Measurements from ENCODE around the gene PHC2. TPM values are rescaled to one million over a fixed set of nuclear protein-coding genes. Genes with fewer than 3 reads are reported as not detected.

PHC2 gene
- total and polyA plus RNA-seq, 2 of the 13 experiments (the other 11 are each of a cell fraction or from before 2014, with no cell fraction given), result 52.5 to 84.9 TPM

DNA sequence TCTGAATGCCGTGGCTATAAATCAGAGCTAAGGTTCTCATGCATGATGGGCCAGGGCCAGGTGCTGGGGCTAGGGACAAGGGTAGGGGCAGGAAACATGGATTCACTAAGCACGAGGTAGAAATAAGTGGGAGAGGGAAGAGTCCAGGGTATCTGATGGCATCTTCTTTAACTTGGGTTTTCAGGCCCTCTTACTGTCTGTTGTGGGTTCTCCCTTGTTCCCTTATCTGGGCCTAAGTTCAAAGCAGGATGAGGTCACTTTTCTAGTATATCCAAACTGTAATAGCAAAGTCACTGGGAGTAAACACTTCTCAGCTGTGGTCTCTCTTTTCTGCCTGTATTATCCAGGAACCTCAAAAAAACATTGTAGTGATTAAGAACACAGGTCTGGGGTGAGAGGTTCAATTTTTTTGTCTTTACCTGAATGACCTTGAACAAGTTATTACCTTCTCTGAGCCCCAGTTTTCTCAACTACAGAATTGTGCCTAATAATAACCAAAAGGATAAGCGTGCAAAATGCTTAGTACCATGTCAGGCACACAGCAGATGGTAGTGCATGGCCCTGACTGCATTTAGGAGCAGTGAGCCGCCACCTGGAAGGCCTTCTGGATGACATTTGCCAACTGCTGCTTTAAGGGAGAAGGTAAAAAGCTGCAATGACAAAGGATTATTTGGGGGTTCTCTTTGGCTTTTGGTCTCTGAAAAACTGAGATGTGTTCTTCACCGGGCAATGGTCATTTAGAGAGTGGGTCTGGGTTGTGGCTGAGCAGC lies 56.4 kb downstream of the PHC2 start:
- H3K9me3 ChIP-seq (ENCODE audit: low read length), result no peaks in the 10 kb centered on the region
- no peak for ATAC-seq
- DNase-seq (ENCODE audit: low spot score), result no peak
- H3K4me2 ChIP-seq (ENCODE audit: low read depth, low read length), result no peak overlapping the region
- no peak overlapping the region for H3K9ac ChIP-seq (ENCODE audit: insufficient read depth, low read depth, low read length)
- H3K27ac ChIP-seq (ENCODE audit: extremely low read length, insufficient read depth, low read length), result no peak overlapping the region
- 58% methylated on average over 5 of the region's 5 CpGs for WGBS (ENCODE audit: low lambda C conversion rate)
- H4K20me1 ChIP-seq (ENCODE audit: insufficient read depth, low read length), result no peaks in the 10 kb centered on the region
- no peaks in the 10 kb centered on the region for H3K79me2 ChIP-seq (ENCODE audit: insufficient read depth, low read length)
- ChIA-PET POLR2A (no interaction called here), CTCF (ENCODE audit: low intra/inter-chr PET ratio, low total read pairs) (no interaction called here)
- H2AFZ ChIP-seq (ENCODE audit: low read length), result no peak overlapping the region
- no peaks in the 10 kb centered on the region for H3K36me3 ChIP-seq (replicated peaks in 1 of 2; ENCODE audit: control insufficient read depth in 1 of 2, insufficient read depth in 2 of 2, low read length in 2 of 2)
- H3K4me1 ChIP-seq (ENCODE audit: insufficient read depth, low read length), result no peaks in the 10 kb centered on the region
- FAIRE-seq, result no peak
- TF ChIP-seq FOSL2 (CRISPR knock-in tag; IDR thresholded peaks at IDR 0.05), result no peak
- intact Hi-C loops (cut with micrococcal nuclease; ENCODE audit: unreplicated experiment), result no loop called here
- no peak overlapping the region for H3K4me3 ChIP-seq (replicated peaks in 1 of 3; ENCODE audit: insufficient read depth in 1 of 3, low read depth in 2 of 3, low read length in 3 of 3)
- peaks cover 0 to 1% of the 10 kb centered on the region in 2 experiments; a peak in 3 of 5 replicates for H3K27me3 ChIP-seq (ENCODE audit: control insufficient read depth in 1 of 2, insufficient read depth in 2 of 2, low read length in 2 of 2)
- BruUV-seq (replicated peaks), result no TSS peak
- in situ Hi-C loops (cut with HindIII; ENCODE audit: extremely low pct_ligation_motif_present, low pct_unique_long_range_greater_than_20kb), result loop anchor here (10.0 kb wide), 1 partner anchor 90 kb away; no protein-coding TSS in a partner anchor

DNA sequence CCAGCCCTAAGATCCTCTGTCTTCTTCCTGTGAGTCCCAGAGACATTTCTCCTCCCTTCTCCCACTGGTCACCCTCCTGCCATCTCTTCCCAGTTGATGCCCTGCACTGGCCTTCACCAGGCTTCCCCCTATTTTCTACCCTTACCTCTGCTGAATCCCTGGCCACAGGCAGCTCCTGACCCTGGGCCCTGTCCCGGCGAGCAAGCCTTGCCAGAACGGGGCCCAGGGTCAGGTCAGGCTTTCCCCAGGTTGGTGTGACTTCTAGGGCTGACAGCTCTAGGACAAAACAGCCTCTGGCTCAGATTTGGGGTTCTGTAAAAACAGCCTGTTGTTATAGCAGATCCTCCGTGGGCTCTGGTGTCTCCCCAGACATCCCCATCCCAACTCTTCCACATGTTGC lies 57.3 kb downstream of the PHC2 start:
- Histone ChIP-seq H3K27me3 (ENCODE audit: control insufficient read depth in 1 of 2, insufficient read depth in 2 of 2, low read length in 2 of 2) (peaks cover 1 to 7% of the 10 kb centered on the region in 2 experiments; a peak in 4 of 5 replicates), H3K9ac (ENCODE audit: insufficient read depth, low read depth, low read length) (no peak overlapping the region), H3K36me3 (replicated peaks in 1 of 2; ENCODE audit: control insufficient read depth in 1 of 2, insufficient read depth in 2 of 2, low read length in 2 of 2) (no peaks in the 10 kb centered on the region), H3K4me3 (replicated peaks in 1 of 3; ENCODE audit: insufficient read depth in 1 of 3, low read depth in 2 of 3, low read length in 3 of 3) (no peak overlapping the region), H3K4me2 (ENCODE audit: low read depth, low read length) (no peak overlapping the region), H2AFZ (ENCODE audit: low read length) (no peak overlapping the region), H4K20me1 (ENCODE audit: insufficient read depth, low read length) (no peaks in the 10 kb centered on the region), H3K4me1 (ENCODE audit: insufficient read depth, low read length) (no peaks in the 10 kb centered on the region), H3K27ac (ENCODE audit: extremely low read length, insufficient read depth, low read length) (no peak overlapping the region), H3K9me3 (ENCODE audit: low read length) (no peaks in the 10 kb centered on the region), H3K79me2 (ENCODE audit: insufficient read depth, low read length) (no peaks in the 10 kb centered on the region)
- in situ Hi-C loops (cut with HindIII; ENCODE audit: extremely low pct_ligation_motif_present, low pct_unique_long_range_greater_than_20kb) (loop anchor here (10.0 kb wide), 1 partner anchor 91 kb away; no protein-coding TSS in a partner anchor), intact Hi-C loops (cut with micrococcal nuclease; ENCODE audit: unreplicated experiment) (no loop called here)
- CTCF ChIA-PET (ENCODE audit: low intra/inter-chr PET ratio, low total read pairs), result no interaction called here
- BruUV-seq (replicated peaks), result no TSS peak
- WGBS (ENCODE audit: low lambda C conversion rate), result 26% methylated on average over 4 of the region's 4 CpGs
- no peak for DNase-seq (ENCODE audit: low spot score)
- POLR2A ChIA-PET, result no interaction called here
- FAIRE-seq, result no peak
- ATAC-seq, result no peak
- TF ChIP-seq, protein P1, sequence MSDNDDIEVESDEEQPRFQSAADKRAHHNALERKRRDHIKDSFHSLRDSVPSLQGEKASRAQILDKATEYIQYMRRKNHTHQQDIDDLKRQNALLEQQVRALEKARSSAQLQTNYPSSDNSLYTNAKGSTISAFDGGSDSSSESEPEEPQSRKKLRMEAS (IDR thresholded peaks at IDR 0.05), result no peak
- no peak for TF ChIP-seq ZNF335 (CRISPR knock-in tag; IDR thresholded peaks at IDR 0.05)
- TF ChIP-seq IRX3 (CRISPR knock-in tag; IDR thresholded peaks at IDR 0.05; ENCODE audit: borderline replicate concordance, low read depth), result no peak
- no peak for TF ChIP-seq ZNF331 (CRISPR knock-in tag; IDR thresholded peaks at IDR 0.05)
- no peak for TF ChIP-seq ZFP36 (IDR thresholded peaks at IDR 0.05; ENCODE audit: borderline replicate concordance, low read depth, low read length, partially characterized antibody)
- TF ChIP-seq NFYB (CRISPR knock-in tag; IDR thresholded peaks at IDR 0.05), result no peak
- no peak for TF ChIP-seq ISL2 (CRISPR knock-in tag; IDR thresholded peaks at IDR 0.05)
- TF ChIP-seq ZNF501 (CRISPR knock-in tag; IDR thresholded peaks at IDR 0.05), result no peak
- TF ChIP-seq, protein P2, sequence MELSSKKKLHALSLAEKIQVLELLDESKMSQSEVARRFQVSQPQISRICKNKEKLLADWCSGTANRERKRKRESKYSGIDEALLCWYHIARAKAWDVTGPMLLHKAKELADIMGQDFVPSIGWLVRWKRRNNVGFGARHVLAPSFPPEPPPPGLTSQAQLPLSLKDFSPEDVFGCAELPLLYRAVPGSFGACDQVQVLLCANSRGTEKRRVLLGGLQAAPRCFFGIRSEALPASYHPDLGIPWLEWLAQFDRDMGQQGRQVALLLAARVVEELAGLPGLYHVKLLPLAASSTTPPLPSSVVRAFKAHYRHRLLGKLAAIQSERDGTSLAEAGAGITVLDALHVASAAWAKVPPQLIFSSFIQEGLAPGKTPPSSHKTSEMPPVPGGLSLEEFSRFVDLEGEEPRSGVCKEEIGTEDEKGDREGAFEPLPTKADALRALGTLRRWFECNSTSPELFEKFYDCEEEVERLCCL (CRISPR knock-in tag; IDR thresholded peaks at IDR 0.05; ENCODE audit: borderline replicate concordance), result no peak
- TF ChIP-seq ZNF510 (CRISPR knock-in tag; IDR thresholded peaks at IDR 0.05; ENCODE audit: low read depth), result no peak
- TF ChIP-seq ZNF703 (CRISPR knock-in tag; IDR thresholded peaks at IDR 0.05; ENCODE audit: borderline replicate concordance), result no peak
- TF ChIP-seq NFATC3 (CRISPR knock-in tag; IDR thresholded peaks at IDR 0.05), result no peak
- no peak for TF ChIP-seq STAG1 (CRISPR knock-in tag; IDR thresholded peaks at IDR 0.05)

All from HepG2 (cell line).